GM12878 (cell line): ENCODE data around the gene SHFL. TPM values are rescaled to one million over a fixed set of nuclear protein-coding genes. Genes with fewer than 3 reads are reported as not detected.

ENCODE experiments used
- ATAC-seq: fragments of 200-7000 bp; cut with Tn5 transposase; 3 replicates; pipeline ENCODE4 v1.9.1; 2020; ENCODE audit warnings: mild to moderate bottlenecking, moderate library complexity
- BruUV-seq: library from RNA; stranded (reverse); fragments of 400-500 nt; replicated peaks from 2 replicates; lab custom pipeline; 2021; lab: Mats Ljungman, UMichigan
- CTCF ChIA-PET: fragments of 300-600 bp; sonication (Branson Sonifier 250); formaldehyde crosslinking; extraction: SDS; loops from one replicate; lab custom pipeline; 2021; ENCODE audit warnings: inconsistent platforms; lab: Yijun Ruan, JAX
- POLR2A ChIA-PET: fragments of 350-600 bp; formaldehyde crosslinking; extraction: SDS; loops from one replicate; lab custom pipeline; 2021; ENCODE audit warnings: inconsistent platforms; lab: Charles Lee
- RAD21 ChIA-PET: fragments of 300-600 bp; sonication (Branson Sonifier 250); formaldehyde crosslinking; loops from one replicate; lab custom pipeline; 2023; ENCODE audit warnings: antibody characterized with exemption; ENCODE audit not compliant: unreplicated experiment; lab: Charles Lee
- SMC1A ChIA-PET: fragments of 300-600 bp; sonication (Branson Sonifier 250); formaldehyde crosslinking; loops from one replicate; lab custom pipeline; 2023; ENCODE audit not compliant: unreplicated experiment, uncharacterized antibody; lab: Charles Lee
- DNase-seq: peaks from one replicate; pipeline ENCODE4 v3.0.0-alpha.2; 2011; ENCODE audit warnings: low read depth, low spot score
- FAIRE-seq: peaks from 3 replicates; lab custom pipeline; 2011; peaks lifted over from hg19 to GRCh38; lab: Jason Lieb, UNC
- H2AFZ ChIP-seq: 2 replicates; pipeline ENCODE4 v1.6.0; 2011; ENCODE audit warnings: low read depth, low read length, control low read depth; ENCODE audit not compliant: control insufficient read depth
- H3K27ac ChIP-seq: 2 replicates; pipeline ENCODE4 v1.5.1; 2011; ENCODE audit warnings: control low read depth; ENCODE audit not compliant: control insufficient read depth, insufficient read depth
- H3K27me3 ChIP-seq, 2 experiments: replicated peaks in 1 of 2; 2 replicates each; pipeline versions ENCODE4 v1.6.0 to v1.6.1; 2011; ENCODE audit warnings: low read length in 1 of 2; ENCODE audit not compliant: control insufficient read depth in 2 of 2, insufficient read depth in 2 of 2
- H3K36me3 ChIP-seq, 2 experiments: 2 replicates each; pipeline ENCODE4 v1.5.1; 2011; ENCODE audit warnings: low read length in 1 of 2; ENCODE audit not compliant: control insufficient read depth in 2 of 2, insufficient read depth in 2 of 2
- H3K4me1 ChIP-seq: 2 replicates; pipeline ENCODE4 v1.6.1; 2011; ENCODE audit warnings: mild to moderate bottlenecking, low read length, moderate library complexity, mixed read lengths; ENCODE audit not compliant: control insufficient read depth, insufficient read depth
- H3K4me2 ChIP-seq: 2 replicates; pipeline ENCODE4 v1.6.0; 2011; ENCODE audit warnings: control low read depth; ENCODE audit not compliant: control insufficient read depth, insufficient read depth
- H3K4me3 ChIP-seq: fragments of 200-600 bp; sonication (generic); 2 replicates; pipeline ENCODE4 v1.5.1; 2016
- H3K79me2 ChIP-seq: 2 replicates; pipeline ENCODE4 v1.6.0; 2011; ENCODE audit warnings: low read length; ENCODE audit not compliant: control insufficient read depth, insufficient read depth
- H3K9ac ChIP-seq: 2 replicates; pipeline ENCODE4 v1.8.0; 2011; ENCODE audit warnings: low read length, control low read depth, mixed read lengths; ENCODE audit not compliant: control insufficient read depth, insufficient read depth
- H3K9me3 ChIP-seq: replicated peaks from 3 replicates; pipeline ENCODE4 v1.5.1; 2011; ENCODE audit warnings: mild to moderate bottlenecking, low read length; ENCODE audit not compliant: control insufficient read depth, insufficient read depth
- H4K20me1 ChIP-seq: 2 replicates; pipeline ENCODE4 v1.6.0; 2011; ENCODE audit not compliant: control insufficient read depth, insufficient read depth
- CUX1 ChIP-seq: IDR thresholded peaks from 2 replicates; pipeline ENCODE4 v1.6.1; 2012; ENCODE audit warnings: improper control_type of control experiment, low read depth, low read length; ENCODE audit not compliant: insufficient replicate concordance
- DPF2 ChIP-seq: fragments of 450-650 bp; IDR thresholded peaks from 2 replicates; pipeline ENCODE4 v1.6.1; 2017; ENCODE audit warnings: mild to moderate bottlenecking
- EGR1 ChIP-seq, 2 experiments: IDR thresholded peaks; 1 replicate in 1 of 2; 2 replicates in 1 of 2; pipeline ENCODE4 v1.6.1; 2011 to 2012; ENCODE audit warnings: low read depth in 2 of 2, low read length in 2 of 2, borderline replicate concordance in 1 of 2, mild to moderate bottlenecking in 1 of 2, moderate library complexity in 1 of 2
- HSF1 ChIP-seq: fragments of 150-350 bp; IDR thresholded peaks from 2 replicates; pipeline ENCODE4 v1.6.1; 2014; ENCODE audit warnings: mild to moderate bottlenecking, low read depth, low read length
- IKZF2 ChIP-seq, 2 experiments: fragments of 450-650 bp; IDR thresholded peaks; 2 replicates each; pipeline ENCODE4 v1.6.1; 2017; ENCODE audit warnings: mild to moderate bottlenecking in 2 of 2, moderate library complexity in 2 of 2
- IRF4 ChIP-seq: IDR thresholded peaks from 2 replicates; pipeline ENCODE4 v1.6.1; 2011; ENCODE audit warnings: low read depth, low read length
- MLLT1 ChIP-seq: fragments of 450-650 bp; IDR thresholded peaks from 2 replicates; pipeline ENCODE4 v1.6.1; 2016; ENCODE audit warnings: mild to moderate bottlenecking
- NFYA ChIP-seq: IDR thresholded peaks from 2 replicates; pipeline ENCODE4 v1.6.1; 2011; ENCODE audit warnings: low read depth, mild to moderate bottlenecking, low read length, improper control_type of control experiment, borderline replicate concordance
- TCF12 ChIP-seq: IDR thresholded peaks from 2 replicates; pipeline ENCODE4 v1.6.1; 2011; ENCODE audit warnings: low read depth, mild to moderate bottlenecking, low read length
- ZNF592 ChIP-seq: fragments of 450-650 bp; IDR thresholded peaks from 2 replicates; pipeline ENCODE4 v1.6.1; 2017; ENCODE audit warnings: mild to moderate bottlenecking, moderate library complexity
- WGBS: methylation state at CpG from one replicate; pipeline ENCODE4 v1.1.6; 2016; ENCODE audit warnings: low lambda C conversion rate; ENCODE audit not compliant: insufficient replicate concordance, insufficient coverage; ENCODE audit errors: missing lambda C conversion rate; 5-methylcytosine and 5-hydroxymethylcytosine counted together
- in situ Hi-C: fragments of 300-500 bp; cut with MboI; formaldehyde crosslinking; loops from 9 replicates; pipeline ENCODE4 v1.14.3; 2018; ENCODE audit warnings: mixed read lengths
- intact Hi-C: fragments of 100-400 bp; cut with micrococcal nuclease; formaldehyde crosslinking; loops from one replicate; pipeline ENCODE4 v1.14.2; 2022; ENCODE audit not compliant: unreplicated experiment
- polyA plus RNA-seq, 11 experiments: library from polyadenylated mRNA; depleted of rRNA in 4 of 11; unstranded in 6 of 11; stranded (reverse) in 5 of 11; fragments of >200 nt; fragmentation: Nextera tagmentation in 4 of 11; fragmentation: Illumina TruSeq in 1 of 11; extraction: Ambion mirVana in 4 of 11; extraction: Trizol in 1 of 11; gene quantifications; 1 replicate in 1 of 11; 2 replicates in 10 of 11; pipeline versions ENCODE4 v1.2.1 to v1.2.3, GENCODE V29; 2011 to 2016; ENCODE audit warnings: inconsistent platforms in 2 of 11, missing spikeins in 2 of 11, low read depth in 1 of 11
- total RNA-seq, 4 experiments: library from RNA; depleted of rRNA in 3 of 4; stranded (reverse); fragments of >200 nt in 3 of 4; fragmentation: Illumina TruSeq in 1 of 4; extraction: Trizol in 1 of 4; gene quantifications; 2 replicates each; pipeline versions ENCODE4 v1.2.1 to v1.2.3, GENCODE V29; 2013 to 2021

Gene SHFL
- total and polyA plus RNA-seq, 10 of the 15 experiments (the other 5 are each of a cell fraction or from before 2014, with no cell fraction given) = 8.0 to 83.8 (median 40.7) TPM

GRCh38 chr19:10087296-10088061 is 1.4 kb downstream of the SHFL start:
- in situ Hi-C loops (no loop called here), intact Hi-C loops (no loop called here)
- WGBS = 83% methylated on average over 18 of the region's 18 CpGs
- H3K4me3 ChIP-seq = peak overlapping the region; percentile 86
- no TSS peak for BruUV-seq
- RAD21 ChIA-PET = no interaction called here
- H4K20me1 ChIP-seq = no peaks in the 10 kb centered on the region
- DNase-seq (no peak), FAIRE-seq (no peak), ATAC-seq (no peak)
- SMC1A ChIA-PET = no interaction called here
- CTCF ChIA-PET = no interaction called here
- peak overlapping the region; percentile 95 for H3K27ac ChIP-seq
- H3K4me2 ChIP-seq = peak overlapping the region; percentile 86
- POLR2A ChIA-PET = interaction anchor here (1.5 kb wide), 1 partner anchor 8 kb away, joined by 5 read pairs; no protein-coding TSS in a partner anchor
- peaks cover 11 to 15% of the 10 kb centered on the region in 2 experiments for H3K36me3 ChIP-seq
- H3K9ac ChIP-seq = peak overlapping the region; percentile 98
- no peaks in the 10 kb centered on the region for H3K27me3 ChIP-seq
- no peak overlapping the region for H2AFZ ChIP-seq
- no peaks in the 10 kb centered on the region; the same call in 2 of the 3 replicates for H3K9me3 ChIP-seq
- H3K79me2 ChIP-seq = peaks cover 18% of the 10 kb centered on the region
- peaks cover 9% of the 10 kb centered on the region; the same call in 1 of the 2 replicates for H3K4me1 ChIP-seq
- TF ChIP-seq HSF1 (no peak), CUX1 (no peak), IRF4 (no peak), NFYA (no peak), ZNF592 (no peak), DPF2 (no peak), EGR1 (IDR thresholded peaks at IDR 0.05; ENCODE audit: borderline replicate concordance in 1 of 2, low read depth in 2 of 2, low read length in 2 of 2) (no peak), IKZF2 (IDR thresholded peaks at IDR 0.05) (no peak), TCF12 (no peak), MLLT1 (no peak)
